Stimulated activated CD4-positive, alpha-beta T cell treated with anti-CD3 and anti-CD28 coated beads, Interleukin-2, amount 100 ng/mL, for 24 hours (primary cell): ENCODE results near the gene PRR14L.
"Not testable (repeated sequence)": the region's sequence is repeated elsewhere in the genome, so short reads cannot be mapped to it uniquely, and the experiment has no call there.

ENCODE experiments used
- DNase-seq, 2 donors: peaks; one replicate each; pipeline ENCODE4 v3.0.0-alpha.2; 2020

The PRR14L gene

DNA sequence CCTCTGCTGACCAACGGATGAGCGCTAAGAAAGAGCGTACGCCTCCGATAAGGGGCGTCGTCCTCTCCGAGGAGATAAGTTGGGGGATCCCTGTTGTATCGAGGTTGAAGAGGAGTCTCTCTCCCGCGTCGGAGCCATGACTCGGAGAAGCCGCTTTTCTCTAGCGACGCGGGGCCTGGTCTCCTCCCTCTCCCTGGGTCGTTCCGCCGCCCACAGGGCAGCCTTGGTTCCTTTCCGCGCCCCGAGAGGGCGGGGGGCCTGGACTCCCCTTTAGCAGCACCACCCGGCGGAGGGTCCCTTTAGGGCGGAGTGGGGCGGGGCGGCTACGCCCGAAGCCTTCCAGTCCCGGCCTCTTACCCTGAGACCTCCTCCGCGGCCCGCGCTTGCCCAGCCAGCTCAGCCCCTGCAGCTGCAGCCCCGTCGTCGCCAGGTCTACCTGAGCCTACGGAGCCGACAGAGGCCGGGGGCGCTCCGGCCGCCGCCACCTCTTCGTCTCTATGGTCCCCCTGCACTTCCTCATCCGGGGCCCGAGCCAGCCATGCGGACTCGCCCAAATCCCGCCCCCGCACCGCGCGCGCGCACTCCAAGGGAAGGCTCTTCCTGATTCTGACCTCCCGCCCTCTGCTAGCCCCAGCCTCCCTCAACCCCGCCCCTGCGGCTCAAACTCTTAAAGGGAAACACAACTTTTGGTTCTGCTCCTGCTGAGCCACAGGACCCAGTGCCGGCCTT, at the start of gene PRR14L:
Gene PRR14L (minus strand): TSS at position 497 of the 729 bp plus-strand sequence. CDS start 11,272 bp downstream, outside the sequence.
- peak; percentile 100 for DNase-seq

DNA sequence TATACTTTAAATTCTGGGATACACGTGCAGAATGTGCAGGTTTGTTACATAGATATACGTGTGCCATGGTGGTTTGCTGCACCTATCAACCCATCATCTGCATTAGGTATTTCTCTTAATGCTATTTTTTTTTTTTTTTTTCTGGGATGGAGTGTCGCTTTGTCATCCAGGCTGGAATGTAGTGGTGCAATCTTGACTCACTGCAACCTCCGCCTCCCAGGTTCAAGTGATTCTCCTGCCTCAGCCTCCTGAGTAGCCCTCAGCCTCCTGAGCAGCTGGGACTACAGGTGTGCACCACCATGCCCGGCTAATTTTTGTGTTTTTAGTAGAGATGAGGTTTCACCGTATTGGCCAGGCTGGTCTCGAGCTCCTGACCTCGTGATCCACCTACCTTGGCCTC, 49.4 kb upstream of the PRR14L start:
- not testable (repeated sequence) for DNase-seq

DNA sequence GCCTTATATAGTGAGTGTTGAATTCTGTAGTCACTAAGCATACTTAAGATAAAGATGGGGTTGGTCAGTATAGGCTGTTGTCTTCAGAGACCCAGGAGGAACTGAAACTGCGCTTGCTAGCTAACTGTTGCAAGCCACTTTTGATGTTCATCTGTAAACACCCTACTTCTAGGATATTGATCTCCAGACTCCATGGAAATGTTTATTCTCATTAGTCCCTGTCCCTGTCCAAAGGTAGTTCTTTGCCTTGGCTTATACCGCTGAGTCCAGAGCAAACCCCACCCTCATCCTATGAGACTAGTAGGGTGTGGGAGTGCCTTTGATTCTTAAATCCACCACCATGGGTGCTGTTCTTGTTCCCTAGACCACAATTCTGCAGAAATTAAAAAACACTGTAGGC, 40.3 kb upstream of the PRR14L start:
- no peak for DNase-seq

DNA sequence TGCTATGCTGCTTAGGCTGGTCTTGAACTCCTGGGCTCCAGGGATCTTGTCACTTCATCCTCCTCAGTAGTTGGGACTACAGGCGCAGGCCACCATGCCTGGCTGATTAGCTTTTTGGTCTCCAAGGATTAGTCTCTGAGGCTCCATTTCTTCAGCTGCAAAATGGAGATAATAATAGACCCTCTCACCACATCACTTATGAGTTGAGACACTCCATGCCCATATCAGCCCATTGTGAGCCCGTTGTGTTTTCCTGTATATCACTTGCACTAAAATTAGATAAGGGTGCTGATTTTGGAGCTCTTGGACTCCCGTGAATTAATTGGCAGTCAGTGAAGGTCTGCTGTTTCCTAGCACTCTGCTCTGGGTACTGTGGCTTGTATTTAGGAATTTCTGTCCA, 39.9 kb upstream of the PRR14L start:
- DNase-seq = no peak

DNA sequence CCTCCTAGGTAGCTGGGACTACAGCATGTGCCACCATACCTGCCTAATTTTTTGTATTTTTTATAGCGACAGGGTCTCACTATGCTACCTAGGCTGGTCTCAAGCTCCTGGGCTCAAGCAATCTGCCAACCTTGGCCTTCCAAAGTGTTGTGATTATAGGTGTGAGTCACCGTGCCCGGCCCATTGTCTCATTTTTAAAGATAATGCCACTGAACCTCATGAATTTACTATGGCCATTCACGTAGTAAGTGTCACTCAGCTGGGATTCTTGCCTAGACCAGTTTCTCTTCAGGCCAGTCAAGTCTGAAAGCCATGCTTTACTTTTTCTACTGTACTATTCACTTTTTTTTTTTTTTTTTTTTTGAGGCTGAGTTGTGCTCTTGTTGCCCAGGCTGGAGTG, 26.3 kb upstream of the PRR14L start:
- DNase-seq = no peak

DNA sequence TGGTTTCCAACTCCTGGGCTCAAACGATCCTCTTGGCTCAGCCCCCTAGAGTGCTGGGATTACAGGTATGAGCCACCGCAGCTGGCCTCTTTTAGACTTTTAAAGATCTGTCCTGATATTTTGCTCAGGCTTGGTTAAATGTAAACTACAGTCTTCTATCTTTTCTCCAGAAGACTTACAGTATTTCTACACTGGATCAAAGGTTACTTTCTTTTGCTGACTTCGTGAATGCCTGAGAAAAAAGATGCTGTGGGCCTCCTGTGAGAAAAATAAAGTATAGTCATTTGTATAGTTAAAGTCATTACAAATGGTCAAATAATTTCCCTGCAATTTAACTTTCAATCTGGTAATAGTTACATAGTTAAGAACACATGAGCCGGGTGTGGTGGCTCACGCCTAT, 23.5 kb upstream of the PRR14L start:
- no peak for DNase-seq

DNA sequence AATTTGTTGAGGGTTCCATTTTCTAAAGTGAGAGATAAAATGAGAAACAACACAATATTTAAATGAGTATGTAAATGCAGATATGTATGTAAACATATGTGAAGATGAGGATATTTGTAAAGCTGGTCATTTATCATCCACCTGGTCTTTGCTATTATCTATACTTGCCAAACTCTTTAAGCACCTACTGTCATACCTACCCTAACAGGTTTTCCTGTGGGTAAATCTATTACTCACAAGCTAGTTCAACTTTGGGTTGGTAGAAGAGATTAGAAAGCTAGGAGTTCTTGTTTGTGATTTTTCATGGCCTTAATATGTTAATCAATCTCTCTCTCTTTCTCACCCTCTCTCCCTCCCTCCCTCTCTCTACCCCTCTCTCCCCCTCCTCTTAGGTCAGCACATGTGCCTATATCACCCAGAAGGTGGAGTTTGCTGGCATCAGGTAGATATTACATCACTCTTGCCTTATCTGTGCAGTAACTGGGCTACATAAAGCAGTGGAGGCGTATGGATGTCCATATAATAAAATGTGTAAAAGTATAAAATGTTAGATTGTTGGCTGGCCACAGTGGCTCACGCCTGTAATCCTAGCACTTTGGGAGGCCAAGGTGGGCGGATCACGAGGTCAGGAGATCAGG, 18.6 kb upstream of the PRR14L start:
- DNase-seq = no peak

DNA sequence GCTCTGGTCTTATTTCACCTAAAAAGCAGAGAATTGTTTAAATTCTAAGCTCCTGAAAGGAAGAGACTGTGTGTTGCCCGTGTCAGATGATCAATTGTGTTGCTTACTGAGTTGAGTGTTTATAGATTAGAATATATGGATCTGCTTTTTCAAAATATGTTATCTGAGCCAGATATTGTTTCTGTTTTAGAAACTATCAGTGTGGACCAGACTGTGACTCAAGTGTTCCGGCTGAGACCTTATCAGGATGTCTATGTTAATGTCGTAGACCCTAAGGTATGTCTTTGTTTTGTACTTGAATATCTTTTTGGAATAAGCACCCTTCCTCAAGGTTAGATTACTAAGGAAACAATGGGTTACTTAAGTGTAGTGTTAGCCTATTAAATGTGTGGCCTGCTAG, 14.9 kb upstream of the PRR14L start:
- DNase-seq = no peak

DNA sequence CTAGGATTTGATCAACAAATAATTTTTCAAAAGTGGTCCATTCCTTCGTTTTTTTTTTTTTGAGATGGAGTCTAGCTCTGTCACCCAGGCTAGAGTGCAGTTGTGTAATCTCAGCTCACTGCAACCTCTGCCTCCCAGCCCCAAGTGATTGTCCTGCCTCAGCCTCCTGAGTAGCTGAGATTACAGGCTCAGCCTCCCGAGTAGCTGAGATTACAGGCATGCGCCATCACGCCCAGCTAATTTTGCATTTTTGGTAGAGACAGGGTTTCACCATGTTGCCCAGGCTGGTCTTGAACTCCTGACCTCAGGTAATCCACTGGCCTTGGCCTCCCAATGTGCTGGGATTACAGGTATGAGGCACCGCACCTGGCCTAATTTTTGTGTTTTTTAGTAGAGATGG, 8.9 kb upstream of the PRR14L start:
- DNase-seq = not testable (repeated sequence)

DNA sequence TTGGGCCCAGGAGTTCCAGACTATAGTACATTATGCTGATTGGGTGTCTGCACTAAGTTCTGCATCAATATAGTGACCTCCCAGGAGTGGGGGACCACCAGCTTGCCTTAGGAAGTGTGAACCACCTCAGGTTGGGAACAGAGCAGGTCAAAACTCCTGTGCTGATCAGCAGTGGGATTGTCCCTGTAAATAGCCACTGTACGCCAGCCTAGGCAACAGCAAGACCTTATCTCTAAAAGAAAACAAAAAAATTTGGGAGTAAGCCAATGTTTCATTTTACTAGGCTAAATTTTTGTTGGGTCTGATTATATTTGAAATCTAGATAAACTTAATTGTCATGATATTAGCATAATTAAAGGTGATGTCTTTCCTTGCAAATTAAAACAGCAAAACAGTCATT, 7.3 kb upstream of the PRR14L start:
- DNase-seq = no peak

DNA sequence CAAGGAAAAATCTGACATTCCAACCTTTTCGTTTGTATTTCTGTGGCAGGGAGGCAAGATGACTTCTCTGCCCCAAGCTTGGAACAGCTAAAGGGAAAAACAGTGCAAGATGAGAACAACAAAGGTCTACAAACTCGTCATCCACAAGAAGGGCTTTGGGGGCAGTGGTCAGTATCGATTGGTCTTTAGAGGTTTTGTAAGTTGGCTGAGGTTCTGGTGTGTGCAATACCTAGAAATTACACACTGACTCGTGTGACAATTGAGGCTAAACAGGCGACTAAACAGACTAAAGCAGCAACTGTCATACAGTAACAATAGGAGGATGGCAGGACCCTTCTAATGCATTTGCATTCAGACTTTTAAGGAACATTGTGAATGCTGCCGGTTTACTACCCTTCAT, 4.9 kb upstream of the PRR14L start:
- DNase-seq = no peak

DNA sequence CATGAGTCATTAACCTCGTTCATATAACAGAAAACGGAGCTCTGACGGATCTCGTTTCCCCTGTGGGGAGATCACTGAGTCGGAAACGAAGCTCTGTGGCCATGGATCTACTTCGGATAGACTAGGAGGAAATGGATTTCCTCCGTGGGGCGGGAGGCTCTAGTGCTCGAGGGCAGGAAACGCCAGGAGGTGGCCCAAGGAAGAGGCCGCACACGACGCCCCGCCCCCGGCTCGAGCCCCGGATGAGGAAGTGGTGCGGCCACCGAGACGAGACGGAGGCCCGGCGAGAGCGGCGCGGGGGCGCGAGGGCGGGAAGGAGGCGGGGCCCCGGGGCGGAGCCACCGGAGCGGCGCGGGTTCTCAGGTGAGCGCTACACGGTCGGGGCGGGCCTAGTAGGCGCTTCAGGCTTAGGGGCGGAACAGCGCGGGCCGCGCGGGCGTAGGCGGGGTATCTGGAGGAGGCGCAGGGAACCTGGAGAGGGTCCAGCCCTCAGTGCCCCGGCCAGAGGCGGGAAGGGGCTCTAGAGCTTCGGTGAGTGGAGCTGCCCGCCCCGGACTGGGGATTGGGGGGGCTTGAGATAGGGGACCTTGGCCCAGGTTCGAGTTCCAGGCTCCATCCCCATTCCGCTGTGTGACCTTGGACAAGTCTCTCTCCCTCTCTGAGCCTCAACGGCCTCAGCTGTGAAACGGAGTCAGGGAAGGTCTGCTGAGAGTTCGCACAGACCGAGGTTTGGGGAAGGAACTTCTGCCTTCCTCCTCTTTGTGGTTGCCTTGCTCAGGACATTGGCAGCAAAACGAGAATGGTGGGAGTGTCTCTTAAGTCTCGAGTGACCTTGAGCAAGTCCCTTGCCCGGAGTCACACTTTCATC, 3.9 kb upstream of the PRR14L start, which contains the start of gene DEPDC5:
Gene DEPDC5 (plus strand): TSS at position 386 of the 868 bp plus-strand sequence. CDS start 903 bp downstream, outside the sequence.
- DNase-seq = peak; percentile 96 to 97

DNA sequence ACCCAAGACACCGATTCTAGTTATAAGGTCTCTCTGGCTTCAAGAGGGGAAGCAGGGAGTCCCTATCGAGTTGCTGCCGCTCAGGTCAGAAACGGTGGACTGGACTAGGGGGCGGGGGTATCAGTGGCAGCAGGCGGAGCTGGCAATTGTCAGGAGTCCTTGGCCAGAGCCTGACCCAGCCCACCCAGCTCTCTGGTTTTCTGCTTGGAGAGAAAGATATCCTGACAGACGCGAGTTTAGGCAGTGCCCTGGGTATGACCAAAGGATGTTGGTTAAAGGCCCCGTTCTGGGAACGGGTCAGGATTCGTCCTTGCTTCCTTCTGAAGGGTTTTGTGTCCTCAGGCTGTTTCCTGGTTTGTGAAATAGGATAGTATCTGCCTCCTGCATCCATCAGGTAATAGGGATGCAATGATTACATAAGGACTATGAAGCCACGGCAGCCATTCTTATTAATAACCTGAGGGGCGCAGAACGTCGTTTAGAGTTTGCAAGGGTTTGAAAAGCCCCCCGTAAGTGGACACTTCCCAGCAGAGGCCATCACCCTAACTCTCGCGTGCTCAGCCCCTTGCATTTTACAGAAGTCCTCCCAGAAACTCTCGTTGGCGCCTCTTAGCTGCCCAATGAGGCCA, 3.2 kb upstream of the PRR14L start:
- peak in 1 of 2 donors; percentile 7 for DNase-seq

DNA sequence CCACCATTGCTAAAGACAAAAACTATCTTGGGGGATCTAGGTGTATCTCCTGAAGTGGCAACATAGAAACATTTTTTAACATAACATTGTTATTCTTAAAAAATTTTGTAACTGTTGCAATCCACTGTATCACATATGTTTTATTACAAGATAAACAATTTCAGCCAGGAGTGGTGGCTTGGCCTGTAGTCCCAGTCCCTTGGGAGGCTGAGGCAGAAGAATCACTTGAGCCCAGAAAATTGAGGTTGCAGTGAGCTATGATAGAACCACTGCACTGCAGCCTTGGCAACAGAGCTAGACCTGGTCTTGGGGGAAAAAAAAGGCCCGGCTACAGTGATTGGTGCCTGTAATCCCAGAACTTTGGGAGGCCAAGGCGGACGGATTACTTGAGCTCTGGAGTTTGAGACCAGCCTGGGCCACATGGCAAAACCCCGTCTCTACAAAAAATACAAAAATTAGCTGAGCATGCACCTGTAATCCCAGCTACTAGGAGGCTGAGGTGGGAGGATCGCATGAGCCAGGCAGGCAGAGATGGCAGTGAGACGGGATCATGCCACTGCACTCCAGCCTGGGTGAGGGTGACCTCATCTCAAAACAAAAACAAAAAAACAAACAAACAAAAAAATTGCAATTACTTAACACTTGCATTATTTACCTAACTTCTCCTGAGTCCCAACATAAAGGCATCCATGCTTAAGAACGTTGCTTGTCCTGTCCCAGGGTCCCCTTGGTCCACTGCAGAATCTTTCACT, 2.3 kb upstream of the PRR14L start:
- DNase-seq = no peak

DNA sequence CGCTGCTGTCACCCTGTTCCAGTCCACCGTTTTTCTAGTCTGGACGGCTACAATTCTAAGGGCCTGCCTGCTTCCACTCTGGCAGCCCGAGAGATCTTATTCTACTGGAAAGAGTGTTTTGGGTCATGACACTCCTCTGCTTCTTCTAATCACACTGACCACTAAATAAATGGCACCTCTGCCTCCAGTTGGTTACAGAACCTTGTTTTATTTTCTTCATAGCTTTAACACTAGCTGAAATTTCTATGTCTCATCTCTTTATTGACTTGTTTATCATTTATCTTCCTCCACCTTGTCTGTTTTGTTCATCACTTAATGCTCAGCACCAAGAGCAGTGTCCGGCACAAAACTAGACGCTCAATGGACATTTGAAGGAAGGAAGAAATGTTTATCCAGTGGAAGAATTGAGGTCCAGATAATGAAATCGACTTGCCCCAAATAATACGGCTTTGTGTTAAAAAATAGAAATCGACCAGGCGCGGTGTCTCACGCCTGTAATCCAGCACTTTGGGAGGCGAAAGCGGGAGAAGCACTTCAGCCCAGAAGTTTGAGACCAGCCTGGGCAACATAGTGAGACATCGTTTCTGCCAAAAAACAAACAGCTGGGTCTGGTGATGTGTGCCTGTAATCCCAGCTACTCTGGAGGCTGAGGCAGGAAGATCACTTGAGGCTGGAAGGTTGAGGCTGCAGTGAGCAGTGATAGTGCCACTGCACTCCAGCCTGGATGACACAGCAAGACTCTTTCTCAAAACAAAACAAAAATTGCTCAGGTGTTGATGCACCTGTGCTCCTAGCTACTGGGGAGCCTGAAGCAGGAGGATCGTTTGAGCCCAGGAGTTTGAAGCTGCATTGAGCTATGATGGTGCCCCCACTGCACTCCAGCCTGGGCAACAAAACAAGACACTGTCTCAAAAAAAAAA, 693 bp upstream of the PRR14L start:
- DNase-seq = no peak

DNA sequence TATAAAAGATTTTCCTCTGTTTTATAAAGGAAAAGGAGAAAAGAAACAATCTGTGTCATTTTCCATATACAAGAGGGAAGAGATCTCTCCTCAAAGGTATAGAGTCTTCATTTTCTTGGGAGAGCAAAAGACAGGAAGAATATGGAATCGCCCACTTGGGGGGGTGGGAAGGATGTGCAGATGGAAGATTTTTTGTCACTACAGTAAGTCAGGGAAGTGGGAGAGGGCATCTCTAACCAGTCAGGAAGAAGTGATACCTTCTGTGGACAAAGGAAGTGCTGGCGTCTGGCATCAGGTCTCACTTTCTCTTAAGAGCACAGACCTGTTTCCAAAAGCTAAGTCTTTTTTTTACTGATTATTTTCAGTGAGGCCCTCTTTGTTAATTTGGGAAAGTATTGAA, 1.4 kb downstream of the PRR14L start:
- DNase-seq = no peak

DNA sequence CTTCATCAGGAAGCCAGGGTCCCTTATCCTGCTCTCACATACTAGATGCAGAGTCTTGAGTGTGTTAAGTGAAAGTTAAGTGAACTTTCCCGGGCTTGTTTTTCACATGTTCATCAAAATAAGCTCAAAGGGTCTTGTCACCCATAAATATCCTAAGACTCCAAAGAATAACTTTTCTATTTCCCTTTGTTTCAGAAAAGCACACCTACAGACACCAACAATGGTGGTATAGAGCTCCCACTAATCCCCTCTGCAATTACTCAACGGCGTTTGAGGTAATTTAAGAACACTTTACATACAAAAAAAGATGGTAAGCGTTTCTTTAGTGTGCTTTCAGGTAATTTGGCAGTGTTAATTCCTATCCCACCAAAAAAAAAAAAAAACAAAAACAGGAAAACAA, 2.5 kb downstream of the PRR14L start:
- DNase-seq = no peak

DNA sequence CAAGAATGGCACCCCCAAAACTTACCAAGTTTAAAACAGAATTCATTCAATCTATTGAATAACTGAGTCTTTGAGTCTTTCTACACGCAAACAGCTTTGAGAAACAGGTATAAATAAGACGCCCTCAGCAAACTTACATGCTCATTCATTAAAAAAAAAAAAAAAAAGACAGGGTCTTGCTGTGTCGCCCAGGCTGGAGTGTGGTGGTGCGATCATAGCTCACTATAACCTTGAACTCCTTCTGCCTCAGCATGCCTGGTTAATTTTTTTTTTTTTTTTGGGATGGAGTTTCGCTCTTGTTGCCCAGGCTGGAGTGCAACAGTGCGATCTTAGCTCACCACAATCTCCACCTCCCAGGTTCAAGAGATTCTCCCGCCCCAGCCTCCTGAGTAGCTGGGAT, 6.1 kb downstream of the PRR14L start:
- no peak for DNase-seq

DNA sequence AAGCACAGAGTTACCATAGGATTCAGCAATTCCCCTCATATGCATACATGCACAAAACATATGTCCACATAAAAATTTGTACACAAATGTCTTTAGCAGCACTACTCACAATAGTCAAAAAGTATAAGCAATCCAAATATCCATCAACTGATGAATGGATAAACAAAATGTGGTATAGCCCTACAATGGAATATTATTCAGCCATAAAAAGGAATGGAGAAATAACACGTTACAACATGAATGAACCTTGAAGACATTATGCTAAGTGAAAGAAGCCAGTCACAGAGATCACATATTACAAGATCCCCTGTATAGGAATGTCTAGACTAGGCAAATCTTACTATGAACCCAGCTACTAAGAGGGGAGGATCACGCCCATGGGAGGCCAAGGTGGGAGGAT, 7.2 kb downstream of the PRR14L start:
- DNase-seq = no peak

DNA sequence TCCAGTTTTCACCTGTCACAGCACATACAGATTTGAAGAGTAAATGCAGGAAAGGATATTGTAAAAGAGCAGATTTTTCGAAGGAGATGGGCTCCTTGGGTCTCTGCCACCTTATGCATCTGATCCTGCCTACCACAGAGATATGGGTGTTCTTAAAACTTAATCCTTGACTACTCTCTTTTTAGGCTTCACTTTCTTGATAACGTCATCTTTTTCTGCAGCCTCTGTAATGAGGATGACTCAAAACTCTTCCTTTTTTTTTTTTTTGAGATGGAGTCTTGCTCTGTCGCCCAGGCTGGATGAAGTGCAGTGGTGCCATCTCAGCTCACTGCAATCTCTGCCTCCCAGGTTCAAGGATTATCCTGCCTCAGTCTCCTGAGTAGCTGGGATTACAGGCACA, 7.8 kb downstream of the PRR14L start:
- DNase-seq = no peak

DNA sequence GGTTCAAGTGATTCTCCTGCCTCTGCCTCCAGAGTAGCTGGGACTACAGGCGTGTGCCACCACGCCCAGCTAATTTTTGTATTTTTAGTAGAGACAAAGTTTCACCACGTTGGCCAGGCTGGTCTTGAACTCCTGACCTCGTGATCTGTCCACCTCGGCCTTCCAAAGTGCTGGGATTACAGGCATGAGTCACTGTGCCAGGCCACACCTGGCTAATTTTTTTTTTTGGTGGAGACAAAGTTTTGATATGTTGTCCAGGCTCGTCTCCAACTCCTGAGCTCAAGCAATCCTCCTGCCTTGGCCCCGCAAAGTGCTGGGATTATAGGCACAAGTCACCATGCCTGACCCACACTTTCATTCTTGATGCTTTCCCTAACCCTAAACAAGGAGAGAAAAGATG, 9.6 kb downstream of the PRR14L start:
- not testable (repeated sequence) for DNase-seq
